GM18951 (cell line): ENCODE data around the gene ASTN2.
"Not testable (repeated sequence)": the region's sequence is repeated elsewhere in the genome, so short reads cannot be mapped to it uniquely, and the experiment has no call there.

Experiments used
- POLR2A ChIP-seq: IDR thresholded peaks from 4 replicates; pipeline ENCODE4 v1.6.1; 2011; ENCODE audit warnings: mild to moderate bottlenecking; ENCODE audit not compliant: insufficient read length, insufficient read depth; ENCODE audit errors: extremely low read depth
- in situ Hi-C: fragments of 300-500 bp; cut with MboI; formaldehyde crosslinking; loops from one replicate; pipeline ENCODE4 v1.12.0; 2022; ENCODE audit warnings: low sequenced_read_pairs, mixed read lengths, inconsistent platforms; ENCODE audit not compliant: unreplicated experiment

The ASTN2 gene

GRCh38 chr9:116701940-116702642 lies 712.8 kb downstream of the ASTN2 start:
- in situ Hi-C loops, result no loop called here
- TF ChIP-seq POLR2A, result no peak

GRCh38 chr9:116700882-116701865 lies 713.7 kb downstream of the ASTN2 start:
- no peak for TF ChIP-seq POLR2A
- in situ Hi-C loops, result no loop called here

GRCh38 chr9:116700279-116700678 lies 714.6 kb downstream of the ASTN2 start:
- TF ChIP-seq POLR2A, result no peak
- in situ Hi-C loops, result no loop called here

- in situ Hi-C loops, result no loop called here
Observed at GRCh38 chr9:116697887-116698286, 717.0 kb downstream of the ASTN2 start.

GRCh38 chr9:116697362-116697761 lies 717.5 kb downstream of the ASTN2 start:
- no peak for TF ChIP-seq POLR2A
- in situ Hi-C loops, result no loop called here

More at GRCh38 chr9:116697887-116698286, 717.0 kb downstream of the ASTN2 start:
- TF ChIP-seq POLR2A, result no peak

GRCh38 chr9:116695438-116695837 lies 719.4 kb downstream of the ASTN2 start:
- no peak for TF ChIP-seq POLR2A
- in situ Hi-C loops, result no loop called here

- in situ Hi-C loops, result no loop called here
- TF ChIP-seq POLR2A, result no peak
Observed at GRCh38 chr9:116694785-116695291, 720.0 kb downstream of the ASTN2 start.

- in situ Hi-C loops, result no loop called here
- TF ChIP-seq POLR2A, result no peak
Observed at GRCh38 chr9:116693233-116693731, 721.6 kb downstream of the ASTN2 start.

- no peak for TF ChIP-seq POLR2A
- in situ Hi-C loops, result no loop called here
Observed at GRCh38 chr9:116692616-116693015, 722.2 kb downstream of the ASTN2 start.

- in situ Hi-C loops, result no loop called here
- no peak for TF ChIP-seq POLR2A
Observed at GRCh38 chr9:116691607-116692006, 723.2 kb downstream of the ASTN2 start.

- in situ Hi-C loops, result not testable (repeated sequence)
Observed at GRCh38 chr9:116690805-116691204, 724.1 kb downstream of the ASTN2 start.

GRCh38 chr9:116689486-116690032 lies 725.3 kb downstream of the ASTN2 start:
- TF ChIP-seq POLR2A, result no peak
- in situ Hi-C loops, result no loop called here

- TF ChIP-seq POLR2A, result no peak
- in situ Hi-C loops, result no loop called here
Observed at GRCh38 chr9:116688806-116689485, 725.9 kb downstream of the ASTN2 start.

GRCh38 chr9:116687754-116688135 lies 727.1 kb downstream of the ASTN2 start:
- in situ Hi-C loops, result no loop called here
- TF ChIP-seq POLR2A, result no peak
